ENCODE measurements around the gene KCNQ1. TPM values are rescaled to one million over a fixed set of nuclear protein-coding genes. Genes with fewer than 3 reads are reported as not detected.

Gene KCNQ1
- total RNA-seq, 2 experiments from 2014 or later = 8.7 to 9.5 TPM

GRCh38 chr11:2406451-2406850, 38.4 kb upstream of the KCNQ1 start:
- Mint-ChIP-seq H3K4me3 (no peak overlapping the region), H3K27me3 (no peaks in the 10 kb centered on the region), H3K27ac (no peak overlapping the region), H3K9me3 (no peaks in the 10 kb centered on the region), H3K36me3 (ENCODE audit: low read depth) (peaks cover under 1% of the 10 kb centered on the region), H3K4me1 (ENCODE audit: low read depth) (peaks cover 7% of the 10 kb centered on the region)
- ChIA-PET CTCF (interaction anchor here (2.9 kb wide), 1 partner anchor 14 kb away, joined by 15 read pairs; no protein-coding TSS in a partner anchor), POLR2A (no interaction called here)
- TF ChIP-seq, protein P1, sequence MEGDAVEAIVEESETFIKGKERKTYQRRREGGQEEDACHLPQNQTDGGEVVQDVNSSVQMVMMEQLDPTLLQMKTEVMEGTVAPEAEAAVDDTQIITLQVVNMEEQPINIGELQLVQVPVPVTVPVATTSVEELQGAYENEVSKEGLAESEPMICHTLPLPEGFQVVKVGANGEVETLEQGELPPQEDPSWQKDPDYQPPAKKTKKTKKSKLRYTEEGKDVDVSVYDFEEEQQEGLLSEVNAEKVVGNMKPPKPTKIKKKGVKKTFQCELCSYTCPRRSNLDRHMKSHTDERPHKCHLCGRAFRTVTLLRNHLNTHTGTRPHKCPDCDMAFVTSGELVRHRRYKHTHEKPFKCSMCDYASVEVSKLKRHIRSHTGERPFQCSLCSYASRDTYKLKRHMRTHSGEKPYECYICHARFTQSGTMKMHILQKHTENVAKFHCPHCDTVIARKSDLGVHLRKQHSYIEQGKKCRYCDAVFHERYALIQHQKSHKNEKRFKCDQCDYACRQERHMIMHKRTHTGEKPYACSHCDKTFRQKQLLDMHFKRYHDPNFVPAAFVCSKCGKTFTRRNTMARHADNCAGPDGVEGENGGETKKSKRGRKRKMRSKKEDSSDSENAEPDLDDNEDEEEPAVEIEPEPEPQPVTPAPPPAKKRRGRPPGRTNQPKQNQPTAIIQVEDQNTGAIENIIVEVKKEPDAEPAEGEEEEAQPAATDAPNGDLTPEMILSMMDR (IDR thresholded peaks at IDR 0.05) = no peak
- DNase-seq (no peak), ATAC-seq (no peak)
- intact Hi-C loops (cut with micrococcal nuclease) = no loop called here

GRCh38 chr11:2406878-2407410, 37.9 kb upstream of the KCNQ1 start:
- intact Hi-C loops (cut with micrococcal nuclease) = no loop called here
- TF ChIP-seq, protein P1 (IDR thresholded peaks at IDR 0.05) = no peak
- ATAC-seq (no peak), DNase-seq (no peak)
- ChIA-PET POLR2A (no interaction called here), CTCF (interaction anchor here (2.9 kb wide), 1 partner anchor 14 kb away, joined by 15 read pairs; no protein-coding TSS in a partner anchor)
- no peaks in the 10 kb centered on the region for H3K9me3 Mint-ChIP-seq
- no peaks in the 10 kb centered on the region for H3K36me3 Mint-ChIP-seq (ENCODE audit: low read depth)
- no peak overlapping the region for H3K27ac Mint-ChIP-seq
- no peak overlapping the region for H3K4me3 Mint-ChIP-seq
- no peaks in the 10 kb centered on the region for H3K27me3 Mint-ChIP-seq
- peaks cover 6% of the 10 kb centered on the region for H3K4me1 Mint-ChIP-seq (ENCODE audit: low read depth)

DNA sequence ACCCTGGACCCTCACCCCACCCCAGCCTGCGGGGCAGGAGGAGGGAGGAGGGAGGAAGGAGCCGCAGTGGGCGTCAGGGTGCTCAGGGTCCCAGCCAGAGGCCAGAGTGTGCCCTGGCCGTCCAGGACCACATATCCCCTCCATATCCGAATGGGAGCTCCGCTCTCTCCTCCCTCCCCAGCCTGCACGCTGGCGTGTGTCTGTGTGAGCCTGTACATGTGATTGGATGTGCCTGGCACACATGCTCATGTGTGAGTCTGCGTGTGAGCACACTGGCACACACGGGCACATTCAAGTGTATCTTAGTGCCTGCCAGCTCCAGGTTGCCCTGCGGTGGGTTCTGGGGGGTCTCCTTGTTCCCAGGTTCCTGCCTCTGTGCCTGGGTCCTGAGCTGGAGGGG, 36.1 kb upstream of the KCNQ1 start:
- no peaks in the 10 kb centered on the region for H3K27me3 Mint-ChIP-seq
- intact Hi-C loops (cut with micrococcal nuclease) = no loop called here
- ChIA-PET POLR2A (no interaction called here), CTCF (interaction anchor here (1.2 to 2.4 kb wide), 4 partner anchors 11 to 222 kb away, joined by 3 to 14 read pairs (median 5); no protein-coding TSS in a partner anchor)
- no peaks in the 10 kb centered on the region for H3K4me1 Mint-ChIP-seq (ENCODE audit: low read depth)
- no peaks in the 10 kb centered on the region for H3K9me3 Mint-ChIP-seq
- TF ChIP-seq, protein P1 (IDR thresholded peaks at IDR 0.05) = no peak
- DNase-seq (no peak), ATAC-seq (no peak)
- no peak overlapping the region for H3K4me3 Mint-ChIP-seq
- no peaks in the 10 kb centered on the region for H3K36me3 Mint-ChIP-seq (ENCODE audit: low read depth)
- H3K27ac Mint-ChIP-seq = no peak overlapping the region

- Mint-ChIP-seq H3K9me3 (no peaks in the 10 kb centered on the region), H3K4me1 (ENCODE audit: low read depth) (no peaks in the 10 kb centered on the region), H3K27me3 (no peaks in the 10 kb centered on the region), H3K36me3 (ENCODE audit: low read depth) (no peaks in the 10 kb centered on the region), H3K27ac (no peak overlapping the region), H3K4me3 (no peak overlapping the region)
- CTCF ChIA-PET = interaction anchor here (0.8 to 2.4 kb wide), 5 partner anchors 11 to 223 kb away, joined by 3 to 14 read pairs (median 4); no protein-coding TSS in a partner anchor
- TF ChIP-seq, protein P1 (IDR thresholded peaks at IDR 0.05) = no peak
- intact Hi-C loops (cut with micrococcal nuclease) = no loop called here
- DNase-seq = no peak
- POLR2A ChIA-PET = no interaction called here
- no peak for ATAC-seq
Measured at GRCh38 chr11:2409126-2409525, 35.7 kb upstream of the KCNQ1 start.

GRCh38 chr11:2409611-2410468, 35.0 kb upstream of the KCNQ1 start:
- intact Hi-C loops (cut with micrococcal nuclease) = no loop called here
- no peaks in the 10 kb centered on the region for H3K9me3 Mint-ChIP-seq
- H3K27ac Mint-ChIP-seq = no peak overlapping the region
- DNase-seq (no peak), ATAC-seq (no peak)
- CTCF ChIA-PET = interaction anchor here (0.8 to 2.4 kb wide), 5 partner anchors 10 to 223 kb away, joined by 3 to 14 read pairs (median 4); no protein-coding TSS in a partner anchor
- no peak overlapping the region for H3K4me3 Mint-ChIP-seq
- POLR2A ChIA-PET = no interaction called here
- TF ChIP-seq, protein P1 (IDR thresholded peaks at IDR 0.05) = no peak
- H3K27me3 Mint-ChIP-seq = no peaks in the 10 kb centered on the region
- no peaks in the 10 kb centered on the region for H3K4me1 Mint-ChIP-seq (ENCODE audit: low read depth)
- H3K36me3 Mint-ChIP-seq (ENCODE audit: low read depth) = no peaks in the 10 kb centered on the region

Data from activated CD8-positive, alpha-beta T cell treated with anti-CD3 and anti-CD28 coated beads for 36 hours (primary cell).